Naive B cell (primary cell): ENCODE data around the gene ABCB8. TPM values are rescaled to one million over a fixed set of nuclear protein-coding genes. Genes with fewer than 3 reads are reported as not detected.

ENCODE experiments used
- ATAC-seq, 2 donors: fragments of 150-1000 bp; cut with Tn5 transposase; 2 replicates each; pipeline ENCODE4 v1.10.0; 2021; ENCODE audit warnings: low read depth in 2 of 2, mild to moderate bottlenecking in 2 of 2, moderate library complexity in 2 of 2
- DNase-seq: peaks from one replicate; pipeline ENCODE4 v3.0.0; 2022
- H3K27ac Mint-ChIP-seq, 6 donors: one replicate each; pipeline ENCODE4 v1.8.0; 2020 to 2022; ENCODE audit warnings: mild to moderate bottlenecking in 6 of 6, mixed read lengths in 6 of 6, moderate library complexity in 5 of 6, inconsistent platforms in 2 of 6
- H3K27me3 Mint-ChIP-seq, 3 donors: one replicate each; pipeline ENCODE4 v1.8.0; 2021 to 2022; ENCODE audit warnings: mixed read lengths in 3 of 3, mild to moderate bottlenecking in 1 of 3
- H3K36me3 Mint-ChIP-seq, 2 donors: one replicate each; pipeline ENCODE4 v1.8.0; 2020 to 2022; ENCODE audit warnings: mixed read lengths in 2 of 2, inconsistent platforms in 1 of 2, mild to moderate bottlenecking in 1 of 2
- H3K4me1 Mint-ChIP-seq, 3 donors: one replicate each; pipeline ENCODE4 v1.8.0; 2020 to 2022; ENCODE audit warnings: mixed read lengths in 3 of 3, inconsistent platforms in 1 of 3, mild to moderate bottlenecking in 1 of 3, moderate library complexity in 1 of 3
- H3K4me3 Mint-ChIP-seq, 8 donors: one replicate each; pipeline ENCODE4 v1.8.0; 2020 to 2022; ENCODE audit warnings: mild to moderate bottlenecking in 8 of 8, mixed read lengths in 8 of 8, moderate library complexity in 8 of 8, inconsistent platforms in 2 of 8
- H3K9me3 Mint-ChIP-seq, 7 donors: one replicate each; pipeline ENCODE4 v1.8.0; 2020 to 2022; ENCODE audit warnings: mixed read lengths in 7 of 7, mild to moderate bottlenecking in 5 of 7, inconsistent platforms in 2 of 7, moderate library complexity in 1 of 7
- polyA plus RNA-seq, 6 donors: library from polyadenylated mRNA; unstranded; fragments of 300-500 nt; fragmentation: Illumina TruSeq; gene quantifications; one replicate each; pipeline ENCODE4 v1.2.3, GENCODE V29; 2021; ENCODE audit warnings: low read depth in 6 of 6

ABCB8 gene
- polyA plus RNA-seq, 6 donors from 2014 or later, result 18.4 to 32.4 (median 23.4) TPM

- Mint-ChIP-seq H3K4me3 (peak overlapping the region in 7 of 8 donors; percentile 4 to 96 (median 53)), H3K27me3 (peaks cover 0 to 76% (median 31%) of the 10 kb centered on the region in 3 donors), H3K36me3 (no peaks in the 10 kb centered on the region), H3K27ac (peak overlapping the region; percentile 93 to 98 (median 95)), H3K4me1 (peaks cover 39 to 47% (median 40%) of the 10 kb centered on the region in 3 donors), H3K9me3 (no peaks in the 10 kb centered on the region)
- no peak for DNase-seq
- no peak for ATAC-seq
These were observed 16.1 kb upstream of the ABCB8 start for GRCh38 chr7:151012031-151012692.

DNA sequence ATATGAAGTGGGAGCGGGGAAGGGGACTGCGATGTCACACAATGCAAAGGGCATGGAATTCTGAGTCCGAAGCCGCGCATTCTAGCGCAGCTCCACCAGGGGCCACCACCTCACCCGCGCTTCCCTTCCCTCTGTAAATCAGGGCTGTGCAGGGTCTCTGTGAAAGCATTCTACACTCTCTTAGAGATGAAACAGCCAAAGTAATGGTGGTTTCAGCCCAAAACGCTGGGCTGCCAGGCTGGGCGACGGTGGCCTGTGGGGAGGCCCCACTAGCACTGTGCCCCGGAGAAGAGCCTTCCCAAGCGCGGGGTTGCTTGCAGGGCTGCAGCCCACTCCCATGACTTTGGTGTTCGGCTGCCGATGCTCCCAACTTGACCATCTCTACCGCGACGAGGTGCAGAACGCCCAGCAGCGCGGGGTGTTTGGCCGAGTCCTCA, 15.3 kb upstream of the ABCB8 start:
- H3K4me1 Mint-ChIP-seq, result peaks cover 42 to 54% (median 45%) of the 10 kb centered on the region in 3 donors
- H3K27me3 Mint-ChIP-seq, result peaks cover 2 to 69% (median 31%) of the 10 kb centered on the region in 3 donors
- H3K4me3 Mint-ChIP-seq, result peak overlapping the region in 7 of 8 donors; percentile 53 to 96 (median 81)
- DNase-seq (peak; percentile 25), ATAC-seq (peak; percentile 16 to 18)
- peak overlapping the region; percentile 93 to 98 (median 96) for H3K27ac Mint-ChIP-seq
- no peaks in the 10 kb centered on the region for H3K36me3 Mint-ChIP-seq
- H3K9me3 Mint-ChIP-seq, result no peaks in the 10 kb centered on the region

GRCh38 chr7:151013356-151013732, 14.9 kb upstream of the ABCB8 start:
- peaks cover 44 to 54% (median 45%) of the 10 kb centered on the region in 3 donors for H3K4me1 Mint-ChIP-seq
- no peak for DNase-seq
- peak overlapping the region; percentile 93 to 100 (median 98) for H3K27ac Mint-ChIP-seq
- peaks cover 6 to 69% (median 31%) of the 10 kb centered on the region in 3 donors for H3K27me3 Mint-ChIP-seq
- no peak for ATAC-seq
- H3K9me3 Mint-ChIP-seq, result no peaks in the 10 kb centered on the region
- H3K4me3 Mint-ChIP-seq, result peak overlapping the region; percentile 85 to 98 (median 96)
- H3K36me3 Mint-ChIP-seq, result no peaks in the 10 kb centered on the region

DNA sequence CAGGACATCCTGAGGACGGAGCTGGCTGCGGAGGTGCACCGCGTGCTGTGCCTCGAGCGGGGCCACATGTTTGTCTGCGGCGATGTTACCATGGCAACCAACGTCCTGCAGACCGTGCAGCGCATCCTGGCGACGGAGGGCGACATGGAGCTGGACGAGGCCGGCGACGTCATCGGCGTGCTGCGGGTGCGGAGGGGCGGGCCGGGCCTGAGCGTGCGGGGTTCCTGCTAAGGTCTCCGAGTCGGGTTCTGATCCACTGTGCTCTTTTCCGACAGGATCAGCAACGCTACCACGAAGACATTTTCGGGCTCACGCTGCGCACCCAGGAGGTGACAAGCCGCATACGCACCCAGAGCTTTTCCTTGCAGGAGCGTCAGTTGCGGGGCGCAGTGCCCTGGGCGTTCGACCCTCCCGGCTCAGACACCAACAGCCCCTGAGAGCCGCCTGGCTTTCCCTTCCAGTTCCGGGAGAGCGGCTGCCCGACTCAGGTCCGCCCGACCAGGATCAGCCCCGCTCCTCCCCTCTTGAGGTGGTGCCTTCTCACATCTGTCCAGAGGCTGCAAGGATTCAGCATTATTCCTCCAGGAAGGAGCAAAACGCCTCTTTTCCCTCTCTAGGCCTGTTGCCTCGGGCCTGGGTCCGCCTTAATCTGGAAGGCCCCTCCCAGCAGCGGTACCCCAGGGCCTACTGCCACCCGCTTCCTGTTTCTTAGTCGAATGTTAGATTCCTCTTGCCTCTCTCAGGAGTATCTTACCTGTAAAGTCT, 14.3 kb upstream of the ABCB8 start:
- Mint-ChIP-seq H3K9me3 (no peaks in the 10 kb centered on the region), H3K4me1 (peaks cover 46 to 56% (median 48%) of the 10 kb centered on the region in 3 donors), H3K27me3 (peaks cover 9 to 69% (median 34%) of the 10 kb centered on the region in 3 donors), H3K4me3 (peak overlapping the region; percentile 85 to 98 (median 96)), H3K27ac (peak overlapping the region; percentile 94 to 100 (median 98)), H3K36me3 (no peaks in the 10 kb centered on the region)
- peak; percentile 67 to 71 for ATAC-seq
- DNase-seq, result peak; percentile 89

- Mint-ChIP-seq H3K4me1 (peaks cover 52 to 64% (median 54%) of the 10 kb centered on the region in 3 donors), H3K9me3 (no peaks in the 10 kb centered on the region), H3K4me3 (peak overlapping the region; percentile 78 to 98 (median 96)), H3K27me3 (peaks cover 19 to 71% (median 35%) of the 10 kb centered on the region in 3 donors), H3K27ac (peak overlapping the region; percentile 91 to 100 (median 96)), H3K36me3 (no peaks in the 10 kb centered on the region)
- ATAC-seq, result no peak
- DNase-seq, result no peak
These were observed 13.3 kb upstream of the ABCB8 start for GRCh38 chr7:151014950-151015349.

- Mint-ChIP-seq H3K4me3 (peak overlapping the region in 4 of 8 donors; percentile 22 to 61 (median 49)), H3K36me3 (no peaks in the 10 kb centered on the region), H3K4me1 (peaks cover 49 to 58% (median 52%) of the 10 kb centered on the region in 3 donors), H3K27ac (peak overlapping the region; percentile 27 to 97 (median 92)), H3K27me3 (peaks cover 29 to 71% (median 36%) of the 10 kb centered on the region in 3 donors), H3K9me3 (no peaks in the 10 kb centered on the region)
- no peak for ATAC-seq
- no peak for DNase-seq
These were observed 12.3 kb upstream of the ABCB8 start for GRCh38 chr7:151015967-151016366.

DNA sequence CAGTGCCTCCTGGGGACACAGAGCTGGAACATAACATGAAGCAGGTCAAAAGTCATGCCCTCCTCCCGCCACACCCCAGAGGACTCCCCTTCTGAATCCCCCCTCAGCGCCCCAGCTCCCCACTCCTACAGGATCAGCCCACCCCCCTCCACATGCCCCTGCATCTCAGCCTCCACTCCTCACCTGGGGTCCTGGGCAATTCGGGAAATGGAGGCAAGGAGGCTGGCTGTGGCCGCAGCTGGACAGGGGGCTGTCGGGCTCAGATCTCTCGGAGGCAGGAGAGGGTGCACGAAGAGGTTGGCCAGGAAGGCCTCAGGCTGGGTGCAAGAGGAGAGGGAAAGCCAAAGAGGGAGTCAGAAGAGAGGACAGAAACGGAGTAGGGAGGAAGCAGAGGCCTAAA, 11.7 kb upstream of the ABCB8 start:
- no peaks in the 10 kb centered on the region for H3K9me3 Mint-ChIP-seq
- H3K4me1 Mint-ChIP-seq, result peaks cover 49 to 56% (median 50%) of the 10 kb centered on the region in 3 donors
- DNase-seq, result no peak
- H3K27ac Mint-ChIP-seq, result peak overlapping the region in 5 of 6 donors; percentile 31 to 97 (median 94)
- H3K4me3 Mint-ChIP-seq, result peak overlapping the region in 4 of 8 donors; percentile 22 to 63 (median 53)
- H3K27me3 Mint-ChIP-seq, result peaks cover 34 to 73% (median 40%) of the 10 kb centered on the region in 3 donors
- no peak for ATAC-seq
- H3K36me3 Mint-ChIP-seq, result no peaks in the 10 kb centered on the region

GRCh38 chr7:151016942-151017341, 11.3 kb upstream of the ABCB8 start:
- ATAC-seq, result no peak

DNA sequence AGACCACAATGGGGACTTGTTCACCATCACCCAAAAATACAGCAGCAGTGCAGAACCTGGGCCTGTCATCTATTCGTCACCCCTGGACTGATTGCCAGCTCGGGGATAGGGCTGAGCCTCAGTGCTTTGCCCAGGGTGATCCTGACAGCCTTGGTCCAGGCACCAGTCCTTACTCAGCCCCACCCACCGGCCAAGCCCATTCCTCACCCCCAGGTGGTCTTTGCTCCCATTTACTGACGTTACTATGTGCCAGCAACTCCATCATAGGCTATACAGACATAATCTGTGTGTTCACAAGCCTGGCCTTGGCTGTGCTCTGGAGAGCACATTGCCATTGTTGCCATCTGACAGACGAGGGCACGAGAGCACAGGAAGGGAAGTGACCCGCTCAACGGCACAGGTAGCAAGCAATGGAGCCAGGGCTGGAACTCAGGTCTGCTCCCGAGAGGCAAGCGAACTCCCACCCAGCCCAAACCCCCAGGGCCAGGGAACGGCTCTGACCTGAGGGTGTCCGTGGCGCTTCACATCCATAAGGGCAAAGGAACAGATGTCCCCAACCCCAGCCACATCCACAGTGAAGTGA, 10.8 kb upstream of the ABCB8 start:
- Mint-ChIP-seq H3K9me3 (no peaks in the 10 kb centered on the region), H3K4me1 (peaks cover 47 to 54% (median 48%) of the 10 kb centered on the region in 3 donors), H3K27me3 (peaks cover 39 to 73% (median 41%) of the 10 kb centered on the region in 3 donors), H3K36me3 (no peaks in the 10 kb centered on the region), H3K4me3 (peak overlapping the region; percentile 63 to 93 (median 88)), H3K27ac (peak overlapping the region; percentile 31 to 97 (median 86))
- ATAC-seq (no peak), DNase-seq (peak; percentile 17)

More at GRCh38 chr7:151016942-151017341, 11.3 kb upstream of the ABCB8 start:
- Mint-ChIP-seq H3K27me3 (peaks cover 39 to 73% (median 40%) of the 10 kb centered on the region in 3 donors), H3K9me3 (no peaks in the 10 kb centered on the region), H3K27ac (peak overlapping the region in 4 of 6 donors; percentile 81 to 97 (median 95)), H3K4me1 (peaks cover 49 to 56% (median 50%) of the 10 kb centered on the region in 3 donors), H3K4me3 (peak overlapping the region in 4 of 8 donors; percentile 63 to 88 (median 76)), H3K36me3 (no peaks in the 10 kb centered on the region)
- DNase-seq, result no peak

DNA sequence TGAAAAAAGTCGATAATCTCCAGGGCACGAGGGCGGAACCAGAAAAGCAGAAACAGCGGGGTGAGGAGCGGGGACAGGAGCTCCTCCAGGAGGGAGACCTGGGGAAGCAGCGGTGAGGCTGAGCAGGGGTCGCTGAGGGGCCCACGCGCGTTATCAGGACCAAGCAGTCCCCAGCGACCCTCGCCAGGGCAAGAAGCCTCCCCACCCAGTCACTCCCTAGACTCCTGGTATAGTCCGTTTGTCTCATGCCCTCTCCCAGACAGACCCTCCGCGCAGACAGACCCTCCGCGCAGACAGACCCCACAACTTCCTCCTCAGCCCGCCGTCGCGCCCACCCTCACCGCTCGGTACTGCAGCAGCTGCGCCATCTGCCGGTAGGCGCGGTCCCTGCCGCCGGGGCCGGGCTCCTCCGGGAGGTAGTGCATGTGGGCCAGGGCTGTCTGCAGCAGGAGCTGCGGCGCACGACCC, 10.3 kb upstream of the ABCB8 start:
- Mint-ChIP-seq H3K4me1 (peaks cover 43 to 50% (median 43%) of the 10 kb centered on the region in 3 donors), H3K4me3 (peak overlapping the region; percentile 63 to 93 (median 88)), H3K27me3 (peaks cover 34 to 71% (median 46%) of the 10 kb centered on the region in 3 donors), H3K36me3 (no peaks in the 10 kb centered on the region), H3K27ac (peak overlapping the region in 5 of 6 donors; percentile 31 to 97 (median 92)), H3K9me3 (no peaks in the 10 kb centered on the region)
- peak; percentile 51 to 55 for ATAC-seq
- peak; percentile 81 for DNase-seq

- Mint-ChIP-seq H3K27ac (peak overlapping the region in 5 of 6 donors; percentile 74 to 97 (median 92)), H3K36me3 (no peaks in the 10 kb centered on the region), H3K4me3 (peak overlapping the region; percentile 63 to 93 (median 88)), H3K9me3 (no peaks in the 10 kb centered on the region), H3K27me3 (peaks cover 33 to 77% (median 49%) of the 10 kb centered on the region in 3 donors), H3K4me1 (peaks cover 40 to 47% (median 42%) of the 10 kb centered on the region in 3 donors)
- peak; percentile 31 to 32 for ATAC-seq
- DNase-seq, result peak; percentile 51
These were observed 9.7 kb upstream of the ABCB8 start for GRCh38 chr7:151018421-151019129.

GRCh38 chr7:151019130-151019447, 9.2 kb upstream of the ABCB8 start:
- H3K27ac Mint-ChIP-seq, result peak overlapping the region in 3 of 6 donors; percentile 42 to 92 (median 78)
- DNase-seq, result no peak

More at GRCh38 chr7:151019130-151019447, 9.2 kb upstream of the ABCB8 start:
- Mint-ChIP-seq H3K27me3 (peaks cover 28 to 78% (median 50%) of the 10 kb centered on the region in 3 donors), H3K9me3 (no peaks in the 10 kb centered on the region), H3K4me1 (peaks cover 37 to 42% (median 38%) of the 10 kb centered on the region in 3 donors), H3K36me3 (no peaks in the 10 kb centered on the region), H3K4me3 (peak overlapping the region; percentile 63 to 93 (median 84))
- ATAC-seq, result no peak
